MG63 (cell line): ENCODE data around the gene BIN1. TPM values are rescaled to one million over a fixed set of nuclear protein-coding genes. Genes with fewer than 3 reads are reported as not detected.

Experiments used
- DNase-seq: peaks from one replicate; pipeline ENCODE4 v3.0.0-alpha.2; 2020
- H3K27me3 ChIP-seq: fragments of 250-450 bp; sonication (Bioruptor Pico); 2 replicates; pipeline ENCODE4 v1.5.1; 2020; ENCODE audit warnings: mild to moderate bottlenecking, moderate library complexity
- H3K36me3 ChIP-seq: fragments of 250-450 bp; sonication (Bioruptor Pico); 2 replicates; pipeline ENCODE4 v1.5.1; 2020; ENCODE audit warnings: mild to moderate bottlenecking, moderate library complexity
- H3K4me3 ChIP-seq: fragments of 250-450 bp; sonication (Bioruptor Pico); 2 replicates; pipeline ENCODE4 v1.5.1; 2020; ENCODE audit warnings: mild to moderate bottlenecking, moderate library complexity
- H3K9me3 ChIP-seq: fragments of 250-450 bp; sonication (Bioruptor Pico); 2 replicates; pipeline ENCODE4 v1.5.1; 2020; ENCODE audit warnings: mild to moderate bottlenecking, moderate library complexity
- total RNA-seq: library from RNA; depleted of rRNA; stranded (reverse); fragments of >200 nt; shearing (Covaris generic); gene quantifications from 2 replicates; pipeline ENCODE4 v1.2.3, GENCODE V29; 2014; ENCODE audit warnings: low replicate concordance

Gene BIN1
- total RNA-seq, 1 experiment from 2014 or later, result 50.8 TPM

GRCh38 chr2:127052057-127052770 is 54.7 kb downstream of the BIN1 start:
- no peak for DNase-seq
- H3K9me3 ChIP-seq, result no peaks in the 10 kb centered on the region
- H3K27me3 ChIP-seq, result no peaks in the 10 kb centered on the region
- no peak overlapping the region for H3K4me3 ChIP-seq
- no peaks in the 10 kb centered on the region for H3K36me3 ChIP-seq

DNA sequence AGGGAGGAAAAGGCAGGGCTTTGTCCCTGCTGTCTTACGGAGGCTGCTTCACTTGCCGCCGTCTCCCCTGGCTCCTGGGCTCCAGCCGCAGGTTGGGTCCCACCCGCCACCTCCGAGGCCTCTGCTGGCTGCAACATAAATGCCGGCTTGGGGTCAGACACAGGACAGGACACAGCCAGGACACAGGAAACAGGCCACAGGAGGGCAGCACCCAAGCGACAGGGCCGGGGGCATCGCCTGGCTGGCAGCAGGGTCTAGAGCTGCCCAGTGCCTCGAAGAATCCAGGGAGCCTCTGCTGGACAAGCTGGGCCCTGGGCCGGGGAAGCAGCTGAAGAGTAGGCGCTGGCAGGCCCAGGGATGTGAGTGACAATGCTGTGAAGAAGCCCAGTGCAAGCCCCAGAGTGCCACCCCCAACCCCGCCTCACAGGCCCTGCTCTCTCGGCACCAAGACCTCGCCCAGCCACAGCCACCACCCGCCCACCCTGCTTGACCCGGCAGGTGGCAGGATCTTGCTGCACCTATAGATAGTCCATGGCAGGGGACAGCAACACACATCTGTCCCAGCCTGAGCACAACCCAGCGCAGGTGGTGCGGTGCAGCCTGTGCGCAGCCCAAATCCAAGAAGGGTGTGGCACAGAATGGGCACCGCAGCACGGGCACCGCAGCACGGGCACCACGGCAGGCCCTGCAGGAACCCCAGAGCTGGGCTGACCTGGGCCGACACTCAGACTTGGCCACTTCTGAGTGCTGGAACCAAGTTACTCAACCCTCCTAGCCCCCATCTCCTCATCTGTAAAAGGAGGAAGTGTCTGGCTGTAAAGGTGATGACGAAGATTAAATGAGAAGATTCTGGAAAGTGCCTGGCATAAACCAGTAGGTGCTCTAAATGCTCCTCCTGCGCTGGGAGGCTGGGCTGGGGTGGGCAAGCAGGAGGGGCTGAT is 55.6 kb downstream of the BIN1 start:
- no peak overlapping the region for H3K4me3 ChIP-seq
- H3K27me3 ChIP-seq, result no peaks in the 10 kb centered on the region
- no peaks in the 10 kb centered on the region for H3K36me3 ChIP-seq
- no peak for DNase-seq
- no peaks in the 10 kb centered on the region for H3K9me3 ChIP-seq

GRCh38 chr2:127050803-127051115 is 56.2 kb downstream of the BIN1 start:
- Histone ChIP-seq H3K36me3 (no peaks in the 10 kb centered on the region), H3K27me3 (no peaks in the 10 kb centered on the region), H3K4me3 (no peak overlapping the region), H3K9me3 (no peaks in the 10 kb centered on the region)
- DNase-seq, result no peak

- Histone ChIP-seq H3K9me3 (no peaks in the 10 kb centered on the region), H3K36me3 (no peaks in the 10 kb centered on the region), H3K27me3 (no peaks in the 10 kb centered on the region), H3K4me3 (no peak overlapping the region)
- peak; percentile 50 for DNase-seq
Observed at GRCh38 chr2:127049927-127050802, 56.8 kb downstream of the BIN1 start.

DNA sequence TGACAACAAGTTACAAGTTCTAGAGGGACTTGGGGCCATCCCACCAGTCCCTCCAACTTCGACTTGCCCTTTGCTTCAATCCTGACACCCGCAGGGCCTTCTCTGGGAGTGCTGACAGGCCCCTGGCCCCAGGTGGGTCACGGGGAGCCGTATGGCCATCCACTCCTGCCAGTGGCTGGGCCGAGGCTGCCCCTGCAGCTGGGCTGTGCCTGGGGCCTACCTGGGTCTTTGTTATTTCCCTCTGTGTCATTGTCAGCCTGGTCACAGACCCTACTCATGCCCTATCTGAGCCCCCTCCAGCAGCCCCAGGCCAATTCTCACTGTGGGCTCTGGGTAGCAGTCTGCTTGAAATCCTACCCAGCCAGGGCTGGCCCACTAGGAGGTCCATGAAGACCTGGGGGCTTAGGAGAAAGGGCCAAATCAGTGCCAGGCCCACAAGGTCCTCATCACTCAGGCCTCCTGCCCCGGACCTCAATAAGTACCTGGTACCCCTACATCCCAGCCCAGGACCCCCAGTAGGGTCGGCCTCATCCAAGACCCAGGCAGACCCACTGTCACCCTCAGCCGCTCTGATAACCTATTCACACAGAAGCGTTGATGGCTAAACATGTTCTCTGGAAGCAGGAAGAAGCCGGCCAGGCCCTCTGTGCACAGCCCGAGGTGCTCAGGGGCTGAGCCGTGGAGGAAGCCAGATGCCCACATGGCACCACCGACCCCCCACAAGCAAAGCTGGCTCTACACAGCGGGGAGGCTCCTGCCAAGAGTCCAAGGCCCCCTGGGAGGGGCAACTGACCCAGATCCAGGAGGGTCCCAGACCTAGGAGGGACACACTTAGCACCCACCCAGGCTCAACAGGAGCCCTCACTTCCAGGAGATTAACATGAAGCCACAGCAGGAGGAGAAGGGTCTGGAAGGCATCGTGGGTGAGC is 57.7 kb downstream of the BIN1 start:
- no peaks in the 10 kb centered on the region for H3K36me3 ChIP-seq
- no peak for DNase-seq
- no peaks in the 10 kb centered on the region for H3K27me3 ChIP-seq
- no peak overlapping the region for H3K4me3 ChIP-seq
- H3K9me3 ChIP-seq, result no peaks in the 10 kb centered on the region

DNA sequence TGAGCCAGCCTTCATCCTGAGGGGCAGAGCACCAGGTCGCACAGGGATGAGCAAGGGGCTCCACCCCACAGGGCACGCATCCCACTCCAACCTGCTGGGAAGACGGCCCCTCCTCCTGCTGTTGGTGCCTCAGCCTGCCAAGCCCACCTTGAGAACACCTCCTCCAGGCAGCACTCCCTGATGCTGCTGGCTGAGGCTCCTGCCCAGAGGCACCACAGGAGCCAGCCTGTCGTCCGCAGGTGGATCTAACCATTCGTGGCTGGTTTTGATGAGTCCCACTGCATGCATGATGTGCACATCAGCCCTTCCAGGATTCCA is 58.4 kb downstream of the BIN1 start:
- Histone ChIP-seq H3K36me3 (no peaks in the 10 kb centered on the region), H3K27me3 (no peaks in the 10 kb centered on the region), H3K9me3 (no peaks in the 10 kb centered on the region), H3K4me3 (no peak overlapping the region)
- DNase-seq, result no peak

DNA sequence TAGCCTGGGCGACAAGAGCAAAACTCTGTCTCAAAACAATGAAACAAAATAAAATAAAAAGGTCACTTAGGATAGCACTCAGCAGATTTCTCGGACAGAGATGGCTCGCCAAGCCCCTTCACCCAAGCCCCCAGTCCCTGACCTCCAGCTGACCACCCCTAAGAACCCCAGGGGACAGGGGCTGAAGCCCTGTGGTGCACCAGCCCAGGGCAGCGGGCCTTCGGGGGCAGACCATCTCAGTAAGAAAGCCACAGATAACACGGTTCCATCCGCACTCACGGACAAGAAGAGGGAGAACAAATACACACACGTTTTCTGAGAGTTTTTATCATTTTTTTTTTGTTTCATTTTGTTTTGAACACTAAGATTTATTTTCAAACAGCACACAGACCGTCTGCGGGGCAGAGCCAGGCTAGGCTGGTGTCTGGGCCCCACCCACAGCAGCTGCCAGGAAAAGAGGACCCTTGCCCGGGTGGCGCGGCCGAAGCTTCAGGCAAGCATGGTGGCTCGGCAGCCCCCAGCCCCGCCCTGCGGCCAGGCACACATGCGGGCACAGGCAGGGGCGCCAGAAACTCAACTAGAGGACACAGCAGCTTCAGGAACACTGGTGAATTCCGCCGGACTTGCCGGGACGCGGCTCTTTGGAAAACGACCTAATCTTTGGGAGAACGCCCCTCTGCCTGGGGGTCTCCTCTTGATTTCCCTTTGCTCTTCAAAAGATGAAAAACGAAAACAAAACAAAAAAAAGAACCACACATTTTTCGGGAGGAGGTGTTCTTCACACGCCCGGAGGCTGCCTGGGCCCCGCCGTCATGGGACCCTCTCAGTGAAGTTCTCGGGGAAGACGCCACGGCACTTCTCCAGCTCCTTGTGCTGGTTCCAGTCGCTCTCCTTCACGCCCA is 59.0 kb downstream of the BIN1 start:
- no peak for DNase-seq
- H3K27me3 ChIP-seq, result no peaks in the 10 kb centered on the region
- H3K9me3 ChIP-seq, result no peaks in the 10 kb centered on the region
- no peak overlapping the region for H3K4me3 ChIP-seq
- no peaks in the 10 kb centered on the region for H3K36me3 ChIP-seq

- no peaks in the 10 kb centered on the region for H3K9me3 ChIP-seq
- DNase-seq, result no peak
- H3K27me3 ChIP-seq, result no peaks in the 10 kb centered on the region
Observed at GRCh38 chr2:127047054-127047453, 59.9 kb downstream of the BIN1 start.

GRCh38 chr2:127046579-127046978 is 60.4 kb downstream of the BIN1 start:
- H3K9me3 ChIP-seq, result no peaks in the 10 kb centered on the region
- H3K36me3 ChIP-seq, result no peaks in the 10 kb centered on the region
- H3K4me3 ChIP-seq, result no peak overlapping the region
- no peak for DNase-seq
- H3K27me3 ChIP-seq, result no peaks in the 10 kb centered on the region

More at GRCh38 chr2:127047054-127047453, 59.9 kb downstream of the BIN1 start:
- Histone ChIP-seq H3K4me3 (no peak overlapping the region), H3K36me3 (no peaks in the 10 kb centered on the region)

DNA sequence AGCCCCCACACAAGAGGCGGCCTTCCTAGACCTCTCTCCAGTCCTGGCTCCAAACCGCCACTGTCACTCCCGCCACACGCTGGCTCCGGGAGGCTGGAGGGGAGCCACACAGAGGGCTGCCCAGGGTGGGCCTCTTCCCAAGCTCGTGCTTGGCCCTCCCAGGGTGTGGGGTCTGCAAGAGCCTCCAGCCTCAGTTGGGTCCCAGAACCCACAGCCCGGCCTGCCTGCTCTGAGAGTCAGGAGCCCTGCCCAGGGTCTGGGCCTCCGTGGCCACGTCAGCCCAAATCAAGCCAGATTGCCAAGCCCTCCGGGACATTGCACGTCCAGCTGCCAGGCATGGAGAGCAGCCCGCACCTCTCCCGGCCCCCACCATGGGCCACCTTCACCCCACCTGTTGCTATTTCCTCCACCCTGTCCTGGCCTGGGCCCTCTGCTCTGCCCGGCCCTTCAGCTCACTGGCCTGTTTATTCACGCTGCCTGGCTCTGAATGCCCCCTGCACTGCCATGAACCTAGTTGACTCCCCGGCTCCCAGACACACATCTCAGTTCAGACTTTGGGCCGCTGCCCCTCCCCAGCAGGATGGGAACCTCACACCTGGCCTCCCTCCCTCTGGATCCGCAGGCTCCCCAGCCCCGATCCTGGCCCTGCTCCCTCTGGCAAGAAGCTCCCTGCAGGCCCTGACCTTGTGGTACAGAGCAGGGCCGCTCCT is 61.0 kb downstream of the BIN1 start:
- Histone ChIP-seq H3K9me3 (no peaks in the 10 kb centered on the region), H3K4me3 (no peak overlapping the region), H3K27me3 (no peaks in the 10 kb centered on the region), H3K36me3 (no peaks in the 10 kb centered on the region)
- DNase-seq, result no peak

DNA sequence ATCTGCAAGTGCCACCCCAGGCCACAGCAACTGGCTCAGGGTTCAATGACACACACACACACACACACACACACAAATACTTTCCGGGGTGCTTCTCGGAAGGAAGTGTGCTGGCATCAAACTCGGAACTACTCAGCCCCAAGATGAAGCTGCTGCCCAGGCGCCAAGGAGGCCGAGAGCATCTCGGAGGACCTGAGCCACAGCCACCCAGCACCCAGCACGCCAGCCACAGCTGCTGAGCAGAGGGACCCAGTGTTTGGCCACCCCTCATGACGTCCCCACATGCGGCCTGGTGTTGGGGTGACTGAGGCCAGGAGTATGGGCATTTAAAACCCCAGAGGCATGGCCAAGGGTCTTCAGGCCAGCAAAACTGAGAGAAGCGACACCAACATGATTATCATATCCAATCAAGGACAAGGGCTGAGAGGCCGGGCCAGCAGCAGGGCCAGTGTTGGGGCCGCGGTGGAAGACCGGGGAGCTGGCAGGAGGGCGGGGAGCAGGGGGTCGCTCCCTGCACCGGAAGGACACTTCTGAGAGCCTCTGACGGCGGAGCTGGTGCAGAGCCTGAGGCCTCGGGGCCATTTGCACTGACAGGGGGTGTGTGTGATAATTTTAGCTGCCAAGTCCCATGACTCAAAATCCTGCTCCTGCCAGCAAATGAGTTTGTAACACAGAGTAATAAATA is 61.8 kb downstream of the BIN1 start:
- no peak for DNase-seq
- Histone ChIP-seq H3K4me3 (no peak overlapping the region), H3K36me3 (no peaks in the 10 kb centered on the region), H3K27me3 (no peaks in the 10 kb centered on the region), H3K9me3 (no peaks in the 10 kb centered on the region)

- no peaks in the 10 kb centered on the region for H3K9me3 ChIP-seq
- H3K27me3 ChIP-seq, result no peaks in the 10 kb centered on the region
- no peak overlapping the region for H3K4me3 ChIP-seq
- no peaks in the 10 kb centered on the region for H3K36me3 ChIP-seq
- DNase-seq, result no peak
Observed at GRCh38 chr2:127044165-127044718, 62.7 kb downstream of the BIN1 start.

DNA sequence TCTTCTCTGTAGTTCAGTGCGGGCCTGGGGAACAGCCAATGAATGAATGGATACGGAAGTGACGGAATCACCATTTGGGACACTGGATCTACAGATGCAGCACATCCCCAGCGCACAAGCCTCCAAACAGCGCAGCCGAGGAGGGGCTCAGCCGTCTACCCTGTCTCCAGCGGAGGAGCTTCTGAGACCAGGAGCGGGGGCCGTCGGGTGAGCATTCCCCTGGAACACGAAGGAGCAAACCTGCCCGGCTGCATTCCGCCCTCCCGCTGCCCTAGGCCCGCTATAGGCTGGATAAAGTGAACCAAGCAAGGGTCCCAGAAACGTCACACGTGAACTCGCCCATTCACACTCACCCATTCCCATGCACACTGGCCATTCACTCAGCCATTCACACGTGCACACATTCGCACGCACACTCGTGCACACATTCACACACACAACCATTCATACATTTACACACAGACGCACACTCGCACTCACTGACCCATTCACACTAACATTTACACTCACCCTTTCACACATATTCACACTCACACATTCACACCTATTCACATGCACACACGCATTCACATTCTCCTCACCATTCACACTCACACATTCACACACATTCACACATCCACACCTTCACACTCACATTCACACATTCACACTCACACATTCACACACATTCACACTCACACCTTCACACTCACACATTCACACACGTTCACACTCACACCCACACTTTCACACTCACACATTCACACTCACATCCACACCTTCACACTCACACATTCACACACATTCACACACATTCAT is 63.4 kb downstream of the BIN1 start:
- Histone ChIP-seq H3K36me3 (no peaks in the 10 kb centered on the region), H3K4me3 (no peak overlapping the region), H3K27me3 (no peaks in the 10 kb centered on the region), H3K9me3 (no peaks in the 10 kb centered on the region)
- no peak for DNase-seq
